ENCODE data around the gene MACC1. TPM values are rescaled to one million over a fixed set of nuclear protein-coding genes. Genes with fewer than 3 reads are reported as not detected.
"Not testable (repeated sequence)": the region's sequence is repeated elsewhere in the genome, so short reads cannot be mapped to it uniquely, and the experiment has no call there.

The MACC1 gene
- total and polyA plus RNA-seq, 2 of the 13 experiments (the other 11 are each of a cell fraction or from before 2014, with no cell fraction given) = 0.04 TPM; not detected in 1

GRCh38 chr7:20126060-20126459 is 91.1 kb downstream of the MACC1 start:
- H3K9ac ChIP-seq (ENCODE audit: insufficient read depth, low read depth, low read length); ATAC-seq: not testable (repeated sequence)

DNA sequence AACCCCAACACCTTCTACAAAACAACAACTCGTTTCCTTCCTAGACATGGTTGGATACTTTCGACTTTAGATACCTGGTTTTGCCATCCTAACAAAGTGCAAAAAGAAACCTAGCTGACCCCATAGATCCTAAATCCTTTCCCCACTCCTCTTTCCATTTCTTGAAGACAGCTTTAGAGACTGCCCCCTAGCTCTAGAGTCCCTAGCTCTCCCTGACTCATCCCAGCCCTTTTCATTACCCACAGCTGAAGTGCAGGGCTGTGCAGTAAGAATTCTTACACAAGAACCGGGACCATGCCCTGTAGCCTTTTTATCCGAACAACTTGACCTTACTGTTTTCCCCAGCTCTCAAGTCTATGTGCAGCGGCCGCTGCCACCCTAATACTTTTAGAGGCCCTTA is 93.1 kb downstream of the MACC1 start:
- H3K36me3 ChIP-seq (replicated peaks in 1 of 2; ENCODE audit: control insufficient read depth in 1 of 2, insufficient read depth in 2 of 2, low read length in 2 of 2); intact Hi-C loops (cut with micrococcal nuclease; ENCODE audit: unreplicated experiment); H4K20me1 ChIP-seq (ENCODE audit: insufficient read depth, low read length); H3K79me2 ChIP-seq (ENCODE audit: insufficient read depth, low read length); ATAC-seq; H3K27ac ChIP-seq (ENCODE audit: extremely low read length, insufficient read depth, low read length); CTCF ChIA-PET (ENCODE audit: low intra/inter-chr PET ratio, low total read pairs); H3K9ac ChIP-seq (ENCODE audit: insufficient read depth, low read depth, low read length); H3K9me3 ChIP-seq (ENCODE audit: low read length); FAIRE-seq; H3K27me3 ChIP-seq (ENCODE audit: control insufficient read depth in 1 of 2, insufficient read depth in 2 of 2, low read length in 2 of 2); H3K4me2 ChIP-seq (ENCODE audit: low read depth, low read length); H2AFZ ChIP-seq (ENCODE audit: low read length); POLR2A ChIA-PET; H3K4me3 ChIP-seq (replicated peaks in 1 of 3; ENCODE audit: insufficient read depth in 1 of 3, low read depth in 2 of 3, low read length in 3 of 3); in situ Hi-C loops (cut with HindIII; ENCODE audit: extremely low pct_ligation_motif_present, low pct_unique_long_range_greater_than_20kb); H3K4me1 ChIP-seq (ENCODE audit: insufficient read depth, low read length); DNase-seq (ENCODE audit: low spot score); BruUV-seq (replicated peaks): not testable (repeated sequence)
- 30% methylated on average over 6 of the region's 6 CpGs for WGBS (ENCODE audit: low lambda C conversion rate)

More at GRCh38 chr7:20126060-20126459, 91.1 kb downstream of the MACC1 start:
- in situ Hi-C loops (cut with HindIII; ENCODE audit: extremely low pct_ligation_motif_present, low pct_unique_long_range_greater_than_20kb); H3K4me1 ChIP-seq (ENCODE audit: insufficient read depth, low read length); H3K9me3 ChIP-seq (ENCODE audit: low read length); DNase-seq (ENCODE audit: low spot score); H4K20me1 ChIP-seq (ENCODE audit: insufficient read depth, low read length); BruUV-seq (replicated peaks); H3K27me3 ChIP-seq (ENCODE audit: control insufficient read depth in 1 of 2, insufficient read depth in 2 of 2, low read length in 2 of 2); POLR2A ChIA-PET; FAIRE-seq; H3K27ac ChIP-seq (ENCODE audit: extremely low read length, insufficient read depth, low read length); intact Hi-C loops (cut with micrococcal nuclease; ENCODE audit: unreplicated experiment); H3K4me2 ChIP-seq (ENCODE audit: low read depth, low read length); H3K36me3 ChIP-seq (replicated peaks in 1 of 2; ENCODE audit: control insufficient read depth in 1 of 2, insufficient read depth in 2 of 2, low read length in 2 of 2); H3K4me3 ChIP-seq (replicated peaks in 1 of 3; ENCODE audit: insufficient read depth in 1 of 3, low read depth in 2 of 3, low read length in 3 of 3); CTCF ChIA-PET (ENCODE audit: low intra/inter-chr PET ratio, low total read pairs); H2AFZ ChIP-seq (ENCODE audit: low read length); H3K79me2 ChIP-seq (ENCODE audit: insufficient read depth, low read length): not testable (repeated sequence)
- 2% methylated on average over 4 of the region's 4 CpGs for WGBS (ENCODE audit: low lambda C conversion rate)

DNA sequence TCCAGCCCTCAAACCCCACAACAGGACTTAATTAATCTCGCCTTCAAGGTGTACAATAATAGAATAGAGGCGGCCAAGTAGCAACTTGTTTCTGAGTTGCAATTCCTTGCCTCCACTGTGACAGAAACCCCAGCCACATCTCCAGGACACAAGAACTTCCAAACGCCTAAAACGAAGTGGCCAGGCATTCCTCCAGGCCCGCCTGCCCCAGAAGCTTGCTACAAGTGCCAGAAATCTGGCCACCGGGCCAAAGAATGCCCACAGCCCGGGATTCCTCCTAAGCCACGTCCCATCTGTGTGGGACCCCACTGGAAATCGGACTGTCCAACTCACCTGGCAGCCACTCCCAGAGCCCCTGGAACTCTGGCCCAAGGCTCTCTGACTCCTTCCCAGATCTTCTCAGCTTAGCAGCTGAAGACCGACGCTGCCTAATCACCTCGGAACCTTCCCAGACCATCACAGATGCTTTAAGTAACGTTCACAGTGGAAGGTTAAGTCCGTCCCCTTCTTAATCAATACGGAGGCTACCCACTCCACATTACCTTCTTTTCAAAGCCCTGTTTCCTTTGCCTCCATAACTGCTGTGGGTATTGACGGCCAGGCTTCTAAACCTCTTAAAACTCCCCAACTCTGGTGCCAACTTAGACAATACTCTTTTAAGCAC is 94.4 kb downstream of the MACC1 start:
- FAIRE-seq; H3K27me3 ChIP-seq (ENCODE audit: control insufficient read depth in 1 of 2, insufficient read depth in 2 of 2, low read length in 2 of 2); H3K9me3 ChIP-seq (ENCODE audit: low read length); CTCF ChIA-PET (ENCODE audit: low intra/inter-chr PET ratio, low total read pairs); POLR2A ChIA-PET; intact Hi-C loops (cut with micrococcal nuclease; ENCODE audit: unreplicated experiment); H3K4me2 ChIP-seq (ENCODE audit: low read depth, low read length); BruUV-seq (replicated peaks); ATAC-seq; DNase-seq (ENCODE audit: low spot score); H3K4me3 ChIP-seq (replicated peaks in 1 of 3; ENCODE audit: insufficient read depth in 1 of 3, low read depth in 2 of 3, low read length in 3 of 3); H3K4me1 ChIP-seq (ENCODE audit: insufficient read depth, low read length); H4K20me1 ChIP-seq (ENCODE audit: insufficient read depth, low read length); in situ Hi-C loops (cut with HindIII; ENCODE audit: extremely low pct_ligation_motif_present, low pct_unique_long_range_greater_than_20kb); H2AFZ ChIP-seq (ENCODE audit: low read length); H3K79me2 ChIP-seq (ENCODE audit: insufficient read depth, low read length); H3K9ac ChIP-seq (ENCODE audit: insufficient read depth, low read depth, low read length); H3K36me3 ChIP-seq (replicated peaks in 1 of 2; ENCODE audit: control insufficient read depth in 1 of 2, insufficient read depth in 2 of 2, low read length in 2 of 2); H3K27ac ChIP-seq (ENCODE audit: extremely low read length, insufficient read depth, low read length): not testable (repeated sequence)
- 14% methylated on average over 10 of the region's 16 CpGs for WGBS (ENCODE audit: low lambda C conversion rate)
